Measurements from ENCODE around the gene TRIM44.

TRIM44 gene

GRCh38 chr11:35635933-35636332 lies 26.6 kb upstream of the TRIM44 start:
- TF ChIP-seq, protein P1, sequence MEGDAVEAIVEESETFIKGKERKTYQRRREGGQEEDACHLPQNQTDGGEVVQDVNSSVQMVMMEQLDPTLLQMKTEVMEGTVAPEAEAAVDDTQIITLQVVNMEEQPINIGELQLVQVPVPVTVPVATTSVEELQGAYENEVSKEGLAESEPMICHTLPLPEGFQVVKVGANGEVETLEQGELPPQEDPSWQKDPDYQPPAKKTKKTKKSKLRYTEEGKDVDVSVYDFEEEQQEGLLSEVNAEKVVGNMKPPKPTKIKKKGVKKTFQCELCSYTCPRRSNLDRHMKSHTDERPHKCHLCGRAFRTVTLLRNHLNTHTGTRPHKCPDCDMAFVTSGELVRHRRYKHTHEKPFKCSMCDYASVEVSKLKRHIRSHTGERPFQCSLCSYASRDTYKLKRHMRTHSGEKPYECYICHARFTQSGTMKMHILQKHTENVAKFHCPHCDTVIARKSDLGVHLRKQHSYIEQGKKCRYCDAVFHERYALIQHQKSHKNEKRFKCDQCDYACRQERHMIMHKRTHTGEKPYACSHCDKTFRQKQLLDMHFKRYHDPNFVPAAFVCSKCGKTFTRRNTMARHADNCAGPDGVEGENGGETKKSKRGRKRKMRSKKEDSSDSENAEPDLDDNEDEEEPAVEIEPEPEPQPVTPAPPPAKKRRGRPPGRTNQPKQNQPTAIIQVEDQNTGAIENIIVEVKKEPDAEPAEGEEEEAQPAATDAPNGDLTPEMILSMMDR (IDR thresholded peaks at IDR 0.05; ENCODE audit: extremely low read depth, missing control alignments) = no peak
- DNase-seq (ENCODE audit: low spot score) = no peak

GRCh38 chr11:35639591-35640179 lies 22.9 kb upstream of the TRIM44 start:
- no peak for DNase-seq (ENCODE audit: low spot score)
- TF ChIP-seq, protein P1 (IDR thresholded peaks at IDR 0.05; ENCODE audit: extremely low read depth, missing control alignments) = no peak

DNA sequence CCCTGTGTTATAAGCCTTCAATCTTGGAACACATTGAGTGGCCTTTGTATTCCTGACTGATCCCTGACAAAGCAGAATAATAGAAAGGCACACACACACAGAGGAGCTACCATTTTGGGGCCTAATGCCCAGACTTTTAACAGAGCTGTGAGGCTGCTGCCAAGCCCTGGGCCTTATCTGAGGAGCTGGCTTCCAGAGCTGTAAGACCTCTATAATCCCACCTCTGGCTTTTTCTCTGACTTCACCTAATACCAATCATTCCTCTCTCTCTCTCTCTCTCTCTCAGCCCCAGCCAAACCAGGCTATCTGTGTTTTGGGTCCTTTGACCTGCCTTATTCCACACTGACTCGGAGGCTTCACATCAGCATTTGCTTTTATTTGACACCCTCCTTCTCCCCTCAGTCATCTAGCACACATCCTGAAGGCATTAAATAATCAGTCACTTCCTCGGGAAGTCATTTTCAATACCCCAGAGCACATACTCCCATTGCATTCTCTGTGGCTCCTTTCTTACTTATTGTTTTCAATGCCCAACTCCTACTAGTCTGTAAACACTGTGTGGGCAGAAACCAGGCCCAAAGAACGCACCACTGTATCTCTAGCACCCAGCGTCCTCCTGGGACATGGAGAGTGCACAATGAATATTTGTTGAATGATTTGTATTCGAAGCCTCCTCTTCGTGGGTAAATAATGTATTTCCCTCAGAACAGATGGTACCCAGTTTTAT lies 21.2 kb upstream of the TRIM44 start:
- TF ChIP-seq, protein P1 (IDR thresholded peaks at IDR 0.05; ENCODE audit: extremely low read depth, missing control alignments) = no peak
- no peak for DNase-seq (ENCODE audit: low spot score)

GRCh38 chr11:35641964-35642363 lies 20.6 kb upstream of the TRIM44 start:
- DNase-seq (ENCODE audit: low spot score) = no peak

GRCh38 chr11:35647421-35648093 lies 15.0 kb upstream of the TRIM44 start:
- DNase-seq (ENCODE audit: low spot score) = no peak

More at GRCh38 chr11:35641964-35642363, 20.6 kb upstream of the TRIM44 start:
- TF ChIP-seq, protein P1 (IDR thresholded peaks at IDR 0.05; ENCODE audit: extremely low read depth, missing control alignments) = no peak

GRCh38 chr11:35650006-35650405 lies 12.6 kb upstream of the TRIM44 start:
- TF ChIP-seq, protein P1 (IDR thresholded peaks at IDR 0.05; ENCODE audit: extremely low read depth, missing control alignments) = no peak
- DNase-seq (ENCODE audit: low spot score) = no peak

More at GRCh38 chr11:35647421-35648093, 15.0 kb upstream of the TRIM44 start:
- TF ChIP-seq, protein P1 (IDR thresholded peaks at IDR 0.05; ENCODE audit: extremely low read depth, missing control alignments) = no peak

GRCh38 chr11:35650467-35650866 lies 12.1 kb upstream of the TRIM44 start:
- DNase-seq (ENCODE audit: low spot score) = no peak
- TF ChIP-seq, protein P1 (IDR thresholded peaks at IDR 0.05; ENCODE audit: extremely low read depth, missing control alignments) = no peak
